Renal pelvis (tissue), 12 donors: ENCODE data around the gene RBMY1D. TPM values are rescaled to one million over a fixed set of nuclear protein-coding genes. Genes with fewer than 3 reads are reported as not detected.
"Not testable (repeated sequence)": the region's sequence is repeated elsewhere in the genome, so short reads cannot be mapped to it uniquely, and the experiment has no call there.

Experiments
- DNase-seq: peaks from one replicate; pipeline ENCODE4 v3.0.0-alpha.2; 2013
- long read RNA-seq, 16 experiments: transcript quantifications; one replicate each; lab custom pipeline, GENCODE V29; 2026
- polyA plus RNA-seq, 3 donors: library from polyadenylated mRNA; unstranded; fragments of 120-200 nt; gene quantifications; one replicate each; pipeline ENCODE4 v1.2.1, GENCODE V29; 2013; ENCODE audit not compliant: insufficient read length in 3 of 3

Gene RBMY1D
- not detected for polyA plus RNA-seq
- long read RNA-seq, donor 1: 0 reads
- long read RNA-seq, donor 2: 0 reads
- long read RNA-seq, donor 3: 0 reads
- long read RNA-seq, donor 4: 0 reads
- long read RNA-seq, donor 5: 0 reads
- long read RNA-seq, donor 6: 0 reads
- long read RNA-seq, donor 7: 0 reads
- long read RNA-seq, donor 8: 0 reads
- long read RNA-seq, donor 9: 0 reads
- long read RNA-seq, donor 10: 0 reads
- long read RNA-seq, donor 11: 0 reads
- long read RNA-seq, donor 12: 0 reads
- long read RNA-seq, donor 13: 0 reads
- long read RNA-seq, donor 14: 0 reads
- long read RNA-seq, donor 15: 0 reads
- long read RNA-seq, donor 16: 0 reads

GRCh38 chrY:21894426-21894825 lies at the start of gene RBMY1D:
TSS of gene RBMY1D (minus strand) at chrY:21894526. CDS start at chrY:21892513, 2,013 bp downstream.
- DNase-seq: not testable (repeated sequence)

DNA sequence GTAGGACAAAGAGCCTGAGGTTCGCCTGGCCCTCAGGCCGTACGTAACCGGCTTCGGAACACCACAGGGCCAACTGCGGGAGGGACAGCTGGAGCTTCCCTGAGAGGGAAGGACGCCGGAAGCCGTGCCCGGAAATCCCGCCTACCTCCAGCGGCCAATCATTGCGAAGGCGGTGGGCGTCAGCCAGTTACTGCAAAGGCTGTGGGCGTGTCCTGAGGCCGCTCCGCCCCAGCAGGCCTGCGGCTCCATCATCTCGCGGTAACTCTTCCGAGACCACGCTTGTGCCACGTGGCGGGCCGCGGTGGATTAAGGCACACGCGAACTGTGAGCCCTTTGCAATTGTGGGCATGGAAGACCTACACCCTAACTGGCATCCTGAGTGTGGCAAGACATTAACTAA lies 23.6 kb upstream of the RBMY1D start, which contains the start of gene RBMY1E:
Gene RBMY1E (minus strand): TSS at position 101 of the 400 bp plus-strand sequence. CDS start 1,978 bp downstream, outside the sequence.
- DNase-seq: not testable (repeated sequence)

DNA sequence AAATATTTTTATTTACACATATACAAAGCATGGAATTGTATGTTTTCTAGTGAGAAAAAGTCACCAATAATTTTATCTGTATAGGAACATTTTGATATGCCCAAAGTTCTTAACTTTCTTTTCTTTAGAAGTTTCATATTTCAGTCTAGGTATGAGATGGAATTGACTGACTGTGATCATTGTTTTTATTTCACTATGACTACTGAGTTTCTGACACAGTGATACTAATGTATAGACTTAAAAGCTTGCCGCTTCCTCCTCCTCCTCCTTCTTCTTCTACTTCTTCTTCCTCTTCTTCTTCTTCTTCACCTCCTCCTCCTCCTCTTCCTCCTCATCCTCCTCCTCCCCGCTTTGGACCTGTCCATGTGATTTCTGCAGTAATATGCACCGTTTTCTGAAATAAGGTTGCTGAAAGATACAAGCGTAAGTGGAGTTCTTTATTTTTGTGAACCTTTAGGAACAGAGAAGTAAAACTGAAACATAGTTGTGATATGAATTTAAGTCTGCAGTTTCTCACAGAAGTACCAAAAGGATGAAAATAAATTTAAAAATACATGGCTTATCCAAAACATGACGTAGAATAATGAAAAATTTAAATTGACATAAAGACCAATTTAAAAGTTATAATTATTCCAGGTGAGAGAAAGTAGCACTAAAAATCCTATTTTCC lies 24.8 kb downstream of the RBMY1D start:
- not testable (repeated sequence) for DNase-seq

GRCh38 chrY:21845481-21845880 lies 48.8 kb downstream of the RBMY1D start:
- no peak for DNase-seq

- DNase-seq: no peak
These were observed 52.2 kb downstream of the RBMY1D start for GRCh38 chrY:21842090-21842489.

GRCh38 chrY:21839489-21839888 lies 54.8 kb downstream of the RBMY1D start:
- no peak for DNase-seq

DNA sequence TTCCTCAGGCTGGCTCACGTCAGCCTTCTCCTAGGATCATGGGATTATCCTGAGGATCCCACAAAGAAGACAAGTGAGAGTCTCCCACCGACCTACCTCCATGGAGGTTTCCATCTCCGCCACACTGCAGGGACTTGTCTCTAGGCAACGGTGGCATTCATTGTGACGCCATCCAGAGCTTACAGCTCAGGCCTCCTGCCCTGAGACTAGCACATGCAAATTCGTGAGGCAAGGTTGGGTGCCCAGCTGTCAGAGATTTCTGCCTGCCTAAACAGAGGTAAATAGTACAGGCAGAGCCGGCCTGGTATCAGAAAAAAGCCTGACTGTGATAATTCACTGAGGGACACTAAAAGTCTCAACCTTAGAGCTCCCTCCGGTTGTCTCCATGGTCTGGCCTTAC lies 58.0 kb downstream of the RBMY1D start:
- no peak for DNase-seq

- DNase-seq: no peak
These were observed 59.3 kb downstream of the RBMY1D start for GRCh38 chrY:21835052-21835451.

Other genes starting within 250 kb of the RBMY1D start
- gene RBMY1E, start 23.5 kb upstream of the RBMY1D start, polyA plus RNA-seq: not detected